Measurements from ENCODE around the gene ITGB5. TPM values are rescaled to one million over a fixed set of nuclear protein-coding genes. Genes with fewer than 3 reads are reported as not detected.
A peak's percentile ranks its signal among the peaks of the same experiment; 100 is the strongest.
"Not testable (repeated sequence)": the region's sequence is repeated elsewhere in the genome, so short reads cannot be mapped to it uniquely, and the experiment has no call there.

ITGB5 gene
- total RNA-seq, 1 donor from 2014 or later: 143 TPM

DNA sequence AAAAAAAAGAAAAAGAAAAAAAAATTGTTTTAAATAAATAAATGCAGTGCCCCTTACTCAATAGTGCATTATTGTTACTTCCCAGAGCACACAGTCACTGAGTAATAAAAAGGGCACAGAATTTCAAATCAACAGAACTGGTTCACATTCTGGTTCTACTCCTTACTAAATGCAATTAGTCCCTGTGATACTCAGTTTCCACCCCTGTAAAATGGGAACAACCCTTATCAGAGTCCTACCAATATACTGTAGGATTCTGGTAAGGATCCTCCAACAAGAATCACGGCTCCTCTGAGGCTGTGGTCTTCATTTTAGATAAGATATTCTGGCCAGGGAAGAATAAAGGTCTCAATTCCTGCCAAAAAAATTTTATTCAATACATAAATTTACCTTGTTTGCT, 50.7 kb downstream of the ITGB5 start:
- no peak for DNase-seq (ENCODE audit: low spot score)

DNA sequence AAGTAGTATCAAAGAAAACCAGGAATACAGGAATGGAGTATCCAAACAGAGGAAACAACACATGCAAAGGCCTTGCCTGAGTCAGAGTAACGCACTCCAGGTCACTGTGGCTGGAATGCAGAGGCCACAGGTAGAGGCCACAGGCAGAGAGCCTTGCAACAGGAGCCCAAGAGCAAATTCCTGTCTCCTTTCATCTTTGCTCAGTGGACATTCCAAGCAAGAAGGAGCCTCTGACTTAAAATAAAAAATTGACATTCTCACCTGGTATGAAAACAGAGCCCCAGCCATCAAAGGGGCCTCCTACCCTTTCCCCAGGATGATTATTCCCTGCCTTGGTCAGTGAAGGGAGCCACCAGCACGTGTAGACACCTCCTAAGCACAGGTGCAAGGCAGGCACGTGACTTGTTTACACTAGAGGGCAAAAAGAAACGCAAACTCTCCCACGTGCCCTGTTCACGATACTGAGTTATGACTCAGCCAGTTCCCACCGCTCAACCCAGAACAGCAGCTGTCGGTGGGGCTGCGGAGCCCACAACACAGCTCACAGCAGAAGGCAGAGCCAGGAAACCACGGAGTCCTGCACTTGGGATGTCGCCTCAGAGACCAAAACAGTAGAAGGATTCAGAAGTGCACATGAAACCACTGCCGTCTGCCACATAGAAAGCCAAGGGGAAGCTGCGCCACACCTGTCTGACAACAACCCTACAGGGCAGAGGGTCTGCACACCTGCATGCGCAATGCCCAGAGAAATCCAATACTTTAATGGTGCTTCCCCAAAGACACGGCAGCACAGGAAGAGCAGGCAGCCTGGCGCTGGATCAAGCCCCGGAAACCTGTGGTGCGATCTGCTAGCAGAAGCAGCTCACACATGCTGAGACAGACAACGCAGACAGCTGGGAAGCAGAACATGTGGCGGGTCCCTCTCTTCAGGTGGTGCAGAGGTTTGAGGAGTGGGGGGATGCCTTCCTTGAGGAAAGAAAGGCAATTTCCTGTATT, 52.1 kb downstream of the ITGB5 start:
- no peak for DNase-seq (ENCODE audit: low spot score)

DNA sequence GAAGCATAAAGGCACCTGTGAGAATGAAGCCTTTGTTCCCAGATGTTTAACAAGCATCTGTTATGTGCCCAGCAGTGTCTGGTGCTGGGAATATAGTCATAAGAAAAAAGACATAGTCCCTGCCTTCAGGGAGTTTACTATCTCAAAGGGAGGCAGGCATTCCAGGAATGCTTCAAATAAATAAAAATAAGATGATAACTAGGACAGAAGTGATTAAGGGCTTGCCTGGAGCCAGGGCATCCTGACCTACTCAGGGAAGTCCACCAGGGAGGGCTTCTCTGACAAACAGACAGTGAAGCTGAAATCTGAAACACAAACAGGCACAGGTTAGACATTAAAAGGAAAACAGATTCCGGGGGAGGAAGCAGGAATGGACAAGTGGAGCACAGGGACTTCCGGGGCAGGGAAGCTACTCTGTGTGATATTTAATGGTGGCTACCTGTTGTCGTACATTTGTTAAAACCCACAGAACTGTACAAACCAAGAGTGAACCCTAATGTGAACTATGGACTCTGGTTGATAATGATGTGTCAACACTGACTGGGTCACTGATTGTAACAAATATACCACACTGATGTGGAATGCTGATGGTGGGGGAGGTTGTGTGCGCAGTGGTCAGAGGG, 53.3 kb downstream of the ITGB5 start:
- DNase-seq (ENCODE audit: low spot score): no peak

GRCh38 chr3:124832782-124833709, 54.1 kb downstream of the ITGB5 start:
- DNase-seq (ENCODE audit: low spot score): peak; percentile 79

GRCh38 chr3:124831628-124832199, 55.5 kb downstream of the ITGB5 start:
- DNase-seq (ENCODE audit: low spot score): no peak

DNA sequence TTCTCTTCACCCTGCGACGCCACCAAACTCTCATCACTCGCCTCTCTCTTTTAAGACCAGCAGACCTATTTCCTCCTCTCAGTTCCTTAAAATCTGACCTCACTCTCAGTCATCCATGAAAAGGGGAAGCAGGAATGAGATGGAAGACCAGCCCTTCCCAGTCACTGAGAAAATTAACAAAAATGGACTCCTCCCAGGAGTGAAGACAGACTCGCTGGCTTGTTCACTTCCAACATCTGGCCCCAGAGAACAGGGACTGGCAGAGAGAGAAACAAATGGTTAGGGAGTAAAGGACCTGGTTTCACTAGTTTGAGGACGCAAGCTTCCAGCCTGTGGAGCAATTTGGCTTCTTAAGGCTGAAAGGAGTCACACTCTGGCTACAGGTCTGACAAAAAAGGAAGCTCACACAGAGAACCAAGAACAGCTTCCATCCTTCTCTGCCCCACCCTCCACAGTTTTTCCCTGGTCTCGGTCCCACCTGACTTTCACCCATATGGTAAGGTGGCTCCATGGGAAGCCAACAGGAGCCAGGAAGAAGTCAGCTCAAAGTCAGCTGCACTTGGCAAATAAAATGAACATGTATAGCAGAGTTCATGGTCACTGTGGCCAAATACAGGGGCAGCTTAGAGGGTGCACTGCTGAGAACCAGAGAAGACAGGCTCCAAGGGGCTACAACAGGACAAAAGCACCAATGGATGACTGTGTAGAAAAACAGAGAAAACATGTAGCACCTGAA, 57.2 kb downstream of the ITGB5 start:
- DNase-seq (ENCODE audit: low spot score): no peak

- no peak for DNase-seq (ENCODE audit: low spot score)
Observed at GRCh38 chr3:124829178-124829818, 57.9 kb downstream of the ITGB5 start.

DNA sequence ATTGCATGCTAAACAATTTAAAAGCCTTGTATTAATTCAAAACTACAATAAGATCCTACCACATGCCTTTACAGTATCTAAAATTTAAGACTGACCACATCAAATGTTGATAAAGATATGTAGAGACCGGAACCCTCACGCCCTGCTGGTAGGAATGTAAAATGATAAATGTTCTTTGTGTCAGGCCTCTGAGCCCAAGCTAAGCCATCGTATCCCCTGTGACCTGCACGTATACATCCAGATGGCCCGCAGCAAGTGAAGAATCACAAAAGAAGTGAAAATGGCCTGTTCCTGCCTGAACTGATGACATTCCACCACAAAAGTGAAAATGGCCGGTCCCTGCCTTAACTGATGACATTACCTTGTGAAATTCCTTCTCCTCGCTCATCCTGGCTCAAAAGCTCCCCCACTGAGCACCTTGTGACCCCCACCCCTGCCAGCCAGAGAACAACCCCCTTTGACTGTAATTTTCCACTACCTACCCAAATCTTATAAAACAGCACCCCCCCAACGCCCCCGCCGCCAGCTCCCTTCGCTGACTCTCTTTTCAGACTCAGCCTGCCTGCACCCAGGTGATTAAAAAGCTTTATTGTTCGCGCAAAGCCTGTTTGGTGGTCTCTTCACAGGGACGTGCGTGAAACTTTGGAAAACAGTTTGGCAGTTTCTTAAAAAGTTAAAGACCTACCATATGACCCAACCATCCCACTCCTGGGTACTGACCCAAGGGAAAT, 59.5 kb downstream of the ITGB5 start:
- DNase-seq (ENCODE audit: low spot score): not testable (repeated sequence)

DNA sequence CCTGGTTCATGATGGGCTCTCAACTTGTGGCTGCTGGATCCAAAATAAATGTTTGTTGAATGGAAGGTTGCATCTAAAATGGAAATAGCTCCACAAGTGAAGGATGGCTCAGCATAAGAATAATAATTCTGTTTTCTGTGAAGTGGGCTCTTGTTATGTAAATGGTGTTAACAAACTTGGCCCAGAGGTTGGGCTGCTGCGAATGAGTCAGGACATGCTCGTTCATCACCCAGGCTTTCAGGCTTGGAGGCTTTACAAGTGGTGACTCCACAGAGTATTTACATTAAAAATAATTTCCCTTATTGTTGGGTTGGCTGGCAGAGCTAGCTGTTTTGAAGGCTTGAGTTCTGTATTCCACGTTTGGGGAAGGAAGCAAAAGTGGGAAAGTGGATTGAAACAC, 60.5 kb downstream of the ITGB5 start:
- no peak for DNase-seq (ENCODE audit: low spot score)

- no peak for DNase-seq (ENCODE audit: low spot score)
Observed at GRCh38 chr3:124824286-124824915, 62.8 kb downstream of the ITGB5 start.

- DNase-seq (ENCODE audit: low spot score): no peak
Observed at GRCh38 chr3:124823648-124824047, 63.5 kb downstream of the ITGB5 start.

- no peak for DNase-seq (ENCODE audit: low spot score)
Observed at GRCh38 chr3:124823206-124823605, 64.0 kb downstream of the ITGB5 start.

DNA sequence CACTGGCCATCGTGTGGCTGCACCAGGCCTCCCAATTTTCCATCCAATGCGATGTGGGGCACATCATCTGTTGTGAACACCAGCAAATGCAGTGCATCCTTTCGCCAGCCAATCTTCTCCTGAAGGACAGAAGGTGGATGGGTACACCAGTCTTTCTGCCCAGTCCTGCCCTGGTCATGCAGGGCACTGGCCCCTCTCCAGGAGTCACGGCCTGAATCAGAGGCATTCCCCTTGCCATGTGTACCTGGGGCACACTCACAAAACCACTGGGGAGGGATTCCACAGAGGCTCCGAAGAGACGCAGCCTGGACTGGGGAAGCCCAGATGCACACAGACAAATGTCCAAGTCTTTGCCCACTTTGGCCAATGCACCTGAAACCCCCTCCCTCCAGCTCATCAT, 65.8 kb downstream of the ITGB5 start:
- DNase-seq (ENCODE audit: low spot score): no peak

DNA sequence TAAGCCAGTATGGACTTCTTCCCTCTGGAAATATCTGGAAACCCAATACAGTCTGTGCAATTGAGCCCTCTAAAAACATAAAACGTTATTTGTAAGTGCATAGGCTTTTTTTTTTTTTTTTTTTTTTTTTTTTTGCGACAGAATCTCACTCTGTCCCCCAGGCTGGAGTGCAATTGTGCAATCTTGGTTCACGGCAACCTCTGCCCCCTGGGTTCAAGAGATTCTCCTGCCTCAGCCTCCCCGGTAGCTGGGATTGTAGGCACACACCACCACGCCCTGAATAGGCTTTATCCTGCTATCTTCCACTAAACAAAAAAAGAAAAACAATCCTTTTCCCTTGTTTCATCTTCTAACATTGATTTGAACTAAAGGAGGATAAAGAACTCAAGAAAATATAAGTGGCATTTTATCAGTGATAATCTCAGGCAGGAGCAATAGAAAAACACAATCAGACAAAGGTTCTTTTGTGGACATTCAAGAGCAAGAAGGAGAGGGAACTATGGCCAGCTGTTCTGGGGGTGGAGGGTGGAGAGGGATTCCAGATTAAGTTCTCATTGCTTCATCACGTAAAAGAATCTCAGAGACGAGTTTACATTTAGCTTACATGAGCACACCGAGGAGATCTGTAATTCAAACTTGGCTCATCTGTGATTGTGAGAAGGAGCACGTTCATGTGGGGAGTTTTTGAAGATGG, 68.6 kb downstream of the ITGB5 start:
- DNase-seq (ENCODE audit: low spot score): peak; percentile 79

- no peak for DNase-seq (ENCODE audit: low spot score)
Observed at GRCh38 chr3:124817079-124817478, 70.1 kb downstream of the ITGB5 start.

DNA sequence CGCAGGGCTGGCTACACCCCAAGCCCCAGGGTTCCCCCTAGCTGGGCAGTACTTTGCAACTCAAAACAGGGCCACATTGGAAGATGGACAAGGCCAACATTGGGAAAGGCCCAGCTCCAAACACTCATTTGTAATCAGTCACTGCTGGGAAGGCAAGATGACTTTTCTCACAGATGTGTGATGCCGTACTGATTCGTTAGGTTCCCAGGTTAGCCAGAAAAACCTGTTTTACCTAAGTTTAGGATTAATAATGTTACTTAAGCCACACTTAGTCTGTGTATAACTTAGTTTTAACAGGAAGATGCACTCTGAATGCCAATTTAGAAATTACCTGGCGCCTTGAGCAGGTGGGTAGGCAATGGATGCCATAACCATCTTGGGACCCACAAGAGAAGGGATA, 71.0 kb downstream of the ITGB5 start:
- DNase-seq (ENCODE audit: low spot score): no peak

GRCh38 chr3:124815781-124816180, 71.4 kb downstream of the ITGB5 start:
- DNase-seq (ENCODE audit: low spot score): no peak

GRCh38 chr3:124814620-124815421, 72.3 kb downstream of the ITGB5 start:
- DNase-seq (ENCODE audit: low spot score): no peak

Measured in umbilical cord (tissue), 2 donors.